ENCODE measurements around the gene RNF157. TPM values are rescaled to one million over a fixed set of nuclear protein-coding genes. Genes with fewer than 3 reads are reported as not detected.
A peak's percentile ranks its signal among the peaks of the same experiment; 100 is the strongest.

RNF157 gene
- polyA plus RNA-seq, 2 of the 4 experiments (the other 2 are of a cell fraction) = 7.2 to 8.5 TPM

- no peak overlapping the region for H3K4me2 ChIP-seq
- no peak for ATAC-seq
- H3K9me3 ChIP-seq = no peaks in the 10 kb centered on the region
- ChIA-PET CTCF (interaction anchor here (1.4 to 9.7 kb wide), 2 partner anchors 11 to 15 kb away, joined by 3 to 90 read pairs; no protein-coding TSS in a partner anchor), POLR2A (no interaction called here)
- no peak overlapping the region for H3K27ac ChIP-seq
- H3K4me3 ChIP-seq = no peak overlapping the region
- H3K4me1 ChIP-seq = no peaks in the 10 kb centered on the region
- TF ChIP-seq NR3C1 (IDR thresholded peaks at IDR 0.05) (no peak), HMGXB4 (CRISPR knock-in tag; IDR thresholded peaks at IDR 0.05; ENCODE audit: borderline replicate concordance) (no peak), HDAC2 (IDR thresholded peaks at IDR 0.05) (no peak), MAX (IDR thresholded peaks at IDR 0.05) (no peak), BCL3 (IDR thresholded peaks at IDR 0.05) (no peak)
- WGBS (ENCODE audit: missing lambda C conversion rate) = 53% methylated on average over 2 of the region's 2 CpGs
- peak; percentile 61 for FAIRE-seq
- DNase-seq (ENCODE audit: low read depth in 1 of 2, low spot score in 1 of 2) = no peak
Observed at GRCh38 chr17:76164331-76164730, 76.0 kb downstream of the RNF157 start.

- ChIA-PET POLR2A (no interaction called here), CTCF (interaction anchor here (1.4 to 9.7 kb wide), 2 partner anchors 11 to 16 kb away, joined by 3 to 90 read pairs; no protein-coding TSS in a partner anchor)
- Histone ChIP-seq H3K27ac (no peak overlapping the region), H3K9me3 (no peaks in the 10 kb centered on the region), H3K4me2 (no peak overlapping the region), H3K4me3 (no peak overlapping the region), H3K4me1 (no peaks in the 10 kb centered on the region)
- WGBS (ENCODE audit: missing lambda C conversion rate) = 76% methylated on average over 4 of the region's 4 CpGs
- TF ChIP-seq EHF (CRISPR knock-in tag; IDR thresholded peaks at IDR 0.05) (no peak), FOSB (CRISPR knock-in tag; IDR thresholded peaks at IDR 0.05) (no peak), BCL3 (IDR thresholded peaks at IDR 0.05) (no peak), PHF8 (IDR thresholded peaks at IDR 0.05; ENCODE audit: borderline replicate concordance, low read depth) (no peak), CEBPB (IDR thresholded peaks at IDR 0.05) (no peak), POLR2AphosphoS2 (conservative IDR thresholded peaks at IDR 0.05; ENCODE audit: low read length) (no peak), RARB (CRISPR knock-in tag; IDR thresholded peaks at IDR 0.05) (no peak), KDM5A (IDR thresholded peaks at IDR 0.05) (no peak), SMC3 (IDR thresholded peaks at IDR 0.05) (no peak), HOXB13 (CRISPR knock-in tag; IDR thresholded peaks at IDR 0.05; ENCODE audit: low read depth) (no peak), MYC (IDR thresholded peaks at IDR 0.05; ENCODE audit: borderline replicate concordance, low read length) (no peak), RNF2 (IDR thresholded peaks at IDR 0.05; ENCODE audit: borderline replicate concordance, low read depth) (no peak), FOXS1 (CRISPR knock-in tag; IDR thresholded peaks at IDR 0.05) (no peak), HOXB5 (CRISPR knock-in tag; IDR thresholded peaks at IDR 0.05) (no peak), MAFK (IDR thresholded peaks at IDR 0.05; ENCODE audit: partially characterized antibody) (no peak), CBX8 (IDR thresholded peaks at IDR 0.05) (no peak), ZNF302 (CRISPR knock-in tag; IDR thresholded peaks at IDR 0.05) (no peak), MAX (IDR thresholded peaks at IDR 0.05) (no peak), ZSCAN20 (CRISPR knock-in tag; IDR thresholded peaks at IDR 0.05) (no peak), ELK1 (IDR thresholded peaks at IDR 0.05; ENCODE audit: low read depth, low read length) (no peak)
- FAIRE-seq (no peak), DNase-seq (ENCODE audit: low read depth in 1 of 2, low spot score in 1 of 2) (no peak), ATAC-seq (no peak)
Observed at GRCh38 chr17:76163919-76164318, 76.4 kb downstream of the RNF157 start.
